HepG2 (cell line): ENCODE results near the gene PPIB. TPM values are rescaled to one million over a fixed set of nuclear protein-coding genes. Genes with fewer than 3 reads are reported as not detected.

Experiments used
- DNMT3B ChIP-seq: conservative IDR thresholded peaks from 2 replicates; pipeline ENCODE4 v1.6.1; 2016; ENCODE audit warnings: missing biosample characterization, control low read depth
- FOXP1 ChIP-seq, 2 experiments: fragments of 450-650 bp in 1 of 2; IDR thresholded peaks; 2 replicates each; pipeline ENCODE4 v1.6.1; 2017 to 2018; ENCODE audit warnings: antibody characterized with exemption in 1 of 2
- GABPA ChIP-seq, 2 experiments: IDR thresholded peaks; 2 replicates each; pipeline ENCODE4 v1.6.1; 2011 to 2016; ENCODE audit warnings: low read depth in 2 of 2, low read length in 1 of 2, missing biosample characterization in 1 of 2, missing genetic modification characterization in 1 of 2
- KDM1A ChIP-seq: IDR thresholded peaks from 2 replicates; pipeline ENCODE4 v1.6.1; 2016; ENCODE audit warnings: missing compliant biosample characterization
- KDM3A ChIP-seq: IDR thresholded peaks from 2 replicates; pipeline ENCODE4 v1.6.1; 2018; ENCODE audit warnings: low read depth, missing compliant biosample characterization
- MED13 ChIP-seq: sonication (generic); formaldehyde crosslinking; IDR thresholded peaks from 2 replicates; pipeline ENCODE4 v1.5.0; 2020; ENCODE audit warnings: missing genetic modification reagents
- NRL ChIP-seq: sonication (generic); formaldehyde crosslinking; IDR thresholded peaks from 2 replicates; pipeline ENCODE4 v1.5.0; 2020; ENCODE audit warnings: missing genetic modification reagents, mild to moderate bottlenecking, moderate library complexity, borderline replicate concordance
- SATB2 ChIP-seq: sonication (generic); formaldehyde crosslinking; IDR thresholded peaks from 2 replicates; pipeline ENCODE4 v1.5.0; 2020; ENCODE audit warnings: missing genetic modification reagents
- SSRP1 ChIP-seq: IDR thresholded peaks from 2 replicates; pipeline ENCODE4 v1.6.1; 2016; ENCODE audit warnings: control low read depth
- ZNF331 ChIP-seq: sonication (generic); formaldehyde crosslinking; IDR thresholded peaks from 2 replicates; pipeline ENCODE4 v1.4.0; 2020; ENCODE audit warnings: missing genetic modification reagents
- ZNF770 ChIP-seq: sonication (generic); formaldehyde crosslinking; IDR thresholded peaks from 2 replicates; pipeline ENCODE4 v1.5.0; 2020; ENCODE audit warnings: mild to moderate bottlenecking, missing genetic modification reagents
- ZNF788 ChIP-seq: sonication (generic); formaldehyde crosslinking; IDR thresholded peaks from 2 replicates; pipeline ENCODE4 v1.5.0; 2020; ENCODE audit warnings: mild to moderate bottlenecking, missing genetic modification reagents, borderline replicate concordance
- ZNF839 ChIP-seq: sonication (generic); formaldehyde crosslinking; IDR thresholded peaks from 2 replicates; pipeline ENCODE4 v1.4.0; 2020; ENCODE audit warnings: missing genetic modification reagents, mild to moderate bottlenecking, borderline replicate concordance
- polyA plus RNA-seq, 8 experiments: library from polyadenylated mRNA; depleted of rRNA in 3 of 8; stranded (reverse) in 7 of 8; unstranded in 1 of 8; fragments of >200 nt; fragmentation: Illumina TruSeq in 4 of 8; extraction: Trizol in 4 of 8; gene quantifications; 2 replicates each; pipeline versions ENCODE4 v1.2.1 to v1.2.3, GENCODE V29; 2011 to 2016; ENCODE audit warnings: low read depth in 4 of 8, missing spikeins in 1 of 8, mixed read lengths in 1 of 8; ENCODE audit not compliant: insufficient read depth in 1 of 8
- total RNA-seq, 5 experiments: library from RNA; depleted of rRNA; stranded (reverse); fragments of >200 nt; fragmentation: Illumina TruSeq; extraction: Trizol; gene quantifications; 2 replicates each; pipeline ENCODE4 v1.2.3, GENCODE V29; 2016; ENCODE audit warnings: low read depth in 1 of 5
- TF ChIP-seq, protein P1 (sequence below): sonication (generic); formaldehyde crosslinking; IDR thresholded peaks from 2 replicates; pipeline ENCODE4 v1.4.0; 2020; ENCODE audit warnings: missing genetic modification reagents
- TF ChIP-seq, protein P2 (sequence below): sonication (generic); formaldehyde crosslinking; IDR thresholded peaks from 2 replicates; pipeline ENCODE4 v1.5.0; 2020; ENCODE audit warnings: mild to moderate bottlenecking, missing genetic modification reagents, moderate library complexity
- TF ChIP-seq, protein P3 (sequence below): sonication (generic); formaldehyde crosslinking; IDR thresholded peaks from 2 replicates; pipeline ENCODE4 v1.4.0; 2020; ENCODE audit warnings: missing genetic modification reagents
- TF ChIP-seq, protein P4 (sequence below): sonication (generic); formaldehyde crosslinking; IDR thresholded peaks from 2 replicates; pipeline ENCODE4 v1.8.0; 2022; ENCODE audit warnings: mild to moderate bottlenecking, missing genetic modification reagents

PPIB gene
- total and polyA plus RNA-seq, 2 of the 13 experiments (the other 11 are each of a cell fraction or from before 2014, with no cell fraction given) = 780 to 882 TPM

DNA sequence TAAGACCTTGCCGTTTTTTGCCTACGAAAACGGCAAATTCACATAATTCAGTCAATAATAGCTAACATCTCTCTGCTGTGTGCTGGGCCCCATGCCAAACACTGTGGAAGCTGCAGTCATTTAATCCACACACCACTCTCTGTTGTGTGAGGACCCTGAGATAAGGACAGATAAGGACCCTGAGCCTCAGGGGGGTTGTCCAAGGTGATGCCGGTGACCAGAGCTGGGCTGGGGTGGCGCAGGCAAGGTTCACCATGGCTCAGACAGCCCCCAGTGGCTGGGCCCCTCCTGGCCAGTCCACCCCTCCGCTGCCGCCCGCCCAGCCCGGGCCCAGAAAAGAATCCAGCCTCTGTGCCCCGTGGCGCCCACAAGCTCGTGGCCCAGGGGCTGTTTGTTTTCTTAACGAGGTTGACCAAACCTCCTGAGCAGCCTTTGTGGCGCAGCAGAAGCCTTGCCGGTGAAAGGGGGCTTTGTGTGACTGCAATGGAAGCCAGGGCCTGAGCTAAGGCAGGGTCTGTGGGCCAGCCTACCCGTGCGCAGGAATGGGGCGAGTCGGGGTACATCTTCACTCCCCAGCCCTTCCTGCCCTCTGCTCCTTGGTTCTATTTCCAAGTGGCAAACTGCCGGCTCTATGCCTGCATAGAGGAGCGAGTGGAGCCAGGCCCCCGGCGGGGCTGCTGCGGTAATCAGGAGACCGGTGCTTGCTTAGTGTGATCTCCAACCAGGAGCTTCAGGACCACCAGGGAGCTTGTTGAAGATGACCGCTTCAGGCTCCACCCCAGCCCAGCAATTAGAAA, 15.7 kb downstream of the PPIB start (continued):
- TF ChIP-seq KDM1A = no peak
- TF ChIP-seq ZNF331 (CRISPR knock-in tag) = peak; percentile 72; the same call in 1 of the 2 replicates
- TF ChIP-seq ZNF839 (CRISPR knock-in tag) = no peak
- 0 out of 2 replicates have a peak, but pooled peaks have one; percentile 15 for TF ChIP-seq ZNF770 (CRISPR knock-in tag)
- TF ChIP-seq, protein P1, sequence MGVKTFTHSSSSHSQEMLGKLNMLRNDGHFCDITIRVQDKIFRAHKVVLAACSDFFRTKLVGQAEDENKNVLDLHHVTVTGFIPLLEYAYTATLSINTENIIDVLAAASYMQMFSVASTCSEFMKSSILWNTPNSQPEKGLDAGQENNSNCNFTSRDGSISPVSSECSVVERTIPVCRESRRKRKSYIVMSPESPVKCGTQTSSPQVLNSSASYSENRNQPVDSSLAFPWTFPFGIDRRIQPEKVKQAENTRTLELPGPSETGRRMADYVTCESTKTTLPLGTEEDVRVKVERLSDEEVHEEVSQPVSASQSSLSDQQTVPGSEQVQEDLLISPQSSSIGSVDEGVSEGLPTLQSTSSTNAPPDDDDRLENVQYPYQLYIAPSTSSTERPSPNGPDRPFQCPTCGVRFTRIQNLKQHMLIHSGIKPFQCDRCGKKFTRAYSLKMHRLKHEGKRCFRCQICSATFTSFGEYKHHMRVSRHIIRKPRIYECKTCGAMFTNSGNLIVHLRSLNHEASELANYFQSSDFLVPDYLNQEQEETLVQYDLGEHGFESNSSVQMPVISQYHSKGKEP (CRISPR knock-in tag) = no peak
- no peak for TF ChIP-seq SATB2 (CRISPR knock-in tag)
- TF ChIP-seq SSRP1 (CRISPR knock-in tag) = no peak
- TF ChIP-seq KDM3A (CRISPR knock-in tag) = no peak
- TF ChIP-seq, protein P2, sequence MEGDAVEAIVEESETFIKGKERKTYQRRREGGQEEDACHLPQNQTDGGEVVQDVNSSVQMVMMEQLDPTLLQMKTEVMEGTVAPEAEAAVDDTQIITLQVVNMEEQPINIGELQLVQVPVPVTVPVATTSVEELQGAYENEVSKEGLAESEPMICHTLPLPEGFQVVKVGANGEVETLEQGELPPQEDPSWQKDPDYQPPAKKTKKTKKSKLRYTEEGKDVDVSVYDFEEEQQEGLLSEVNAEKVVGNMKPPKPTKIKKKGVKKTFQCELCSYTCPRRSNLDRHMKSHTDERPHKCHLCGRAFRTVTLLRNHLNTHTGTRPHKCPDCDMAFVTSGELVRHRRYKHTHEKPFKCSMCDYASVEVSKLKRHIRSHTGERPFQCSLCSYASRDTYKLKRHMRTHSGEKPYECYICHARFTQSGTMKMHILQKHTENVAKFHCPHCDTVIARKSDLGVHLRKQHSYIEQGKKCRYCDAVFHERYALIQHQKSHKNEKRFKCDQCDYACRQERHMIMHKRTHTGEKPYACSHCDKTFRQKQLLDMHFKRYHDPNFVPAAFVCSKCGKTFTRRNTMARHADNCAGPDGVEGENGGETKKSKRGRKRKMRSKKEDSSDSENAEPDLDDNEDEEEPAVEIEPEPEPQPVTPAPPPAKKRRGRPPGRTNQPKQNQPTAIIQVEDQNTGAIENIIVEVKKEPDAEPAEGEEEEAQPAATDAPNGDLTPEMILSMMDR (CRISPR knock-in tag) = peak; percentile 39
- no peak for TF ChIP-seq GABPA (IDR thresholded peaks at IDR 0.05; ENCODE audit: low read depth, low read length)
- TF ChIP-seq GABPA (CRISPR knock-in tag; IDR thresholded peaks at IDR 0.05; ENCODE audit: low read depth) = no peak
- no peak for TF ChIP-seq FOXP1 (IDR thresholded peaks at IDR 0.05)
- peak; percentile 23; the same call in 1 of the 2 replicates for TF ChIP-seq FOXP1 (CRISPR knock-in tag; IDR thresholded peaks at IDR 0.05)
- TF ChIP-seq, protein P3, sequence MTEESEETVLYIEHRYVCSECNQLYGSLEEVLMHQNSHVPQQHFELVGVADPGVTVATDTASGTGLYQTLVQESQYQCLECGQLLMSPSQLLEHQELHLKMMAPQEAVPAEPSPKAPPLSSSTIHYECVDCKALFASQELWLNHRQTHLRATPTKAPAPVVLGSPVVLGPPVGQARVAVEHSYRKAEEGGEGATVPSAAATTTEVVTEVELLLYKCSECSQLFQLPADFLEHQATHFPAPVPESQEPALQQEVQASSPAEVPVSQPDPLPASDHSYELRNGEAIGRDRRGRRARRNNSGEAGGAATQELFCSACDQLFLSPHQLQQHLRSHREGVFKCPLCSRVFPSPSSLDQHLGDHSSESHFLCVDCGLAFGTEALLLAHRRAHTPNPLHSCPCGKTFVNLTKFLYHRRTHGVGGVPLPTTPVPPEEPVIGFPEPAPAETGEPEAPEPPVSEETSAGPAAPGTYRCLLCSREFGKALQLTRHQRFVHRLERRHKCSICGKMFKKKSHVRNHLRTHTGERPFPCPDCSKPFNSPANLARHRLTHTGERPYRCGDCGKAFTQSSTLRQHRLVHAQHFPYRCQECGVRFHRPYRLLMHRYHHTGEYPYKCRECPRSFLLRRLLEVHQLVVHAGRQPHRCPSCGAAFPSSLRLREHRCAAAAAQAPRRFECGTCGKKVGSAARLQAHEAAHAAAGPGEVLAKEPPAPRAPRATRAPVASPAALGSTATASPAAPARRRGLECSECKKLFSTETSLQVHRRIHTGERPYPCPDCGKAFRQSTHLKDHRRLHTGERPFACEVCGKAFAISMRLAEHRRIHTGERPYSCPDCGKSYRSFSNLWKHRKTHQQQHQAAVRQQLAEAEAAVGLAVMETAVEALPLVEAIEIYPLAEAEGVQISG (CRISPR knock-in tag) = peak; percentile 24; the same call in 1 of the 2 replicates
- TF ChIP-seq DNMT3B = no peak
- TF ChIP-seq ZNF788 (CRISPR knock-in tag) = peak; percentile 76; the same call in 1 of the 2 replicates
- peak; percentile 76 for TF ChIP-seq NRL (CRISPR knock-in tag)
- TF ChIP-seq, protein P4, sequence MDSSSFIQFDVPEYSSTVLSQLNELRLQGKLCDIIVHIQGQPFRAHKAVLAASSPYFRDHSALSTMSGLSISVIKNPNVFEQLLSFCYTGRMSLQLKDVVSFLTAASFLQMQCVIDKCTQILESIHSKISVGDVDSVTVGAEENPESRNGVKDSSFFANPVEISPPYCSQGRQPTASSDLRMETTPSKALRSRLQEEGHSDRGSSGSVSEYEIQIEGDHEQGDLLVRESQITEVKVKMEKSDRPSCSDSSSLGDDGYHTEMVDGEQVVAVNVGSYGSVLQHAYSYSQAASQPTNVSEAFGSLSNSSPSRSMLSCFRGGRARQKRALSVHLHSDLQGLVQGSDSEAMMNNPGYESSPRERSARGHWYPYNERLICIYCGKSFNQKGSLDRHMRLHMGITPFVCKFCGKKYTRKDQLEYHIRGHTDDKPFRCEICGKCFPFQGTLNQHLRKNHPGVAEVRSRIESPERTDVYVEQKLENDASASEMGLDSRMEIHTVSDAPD (CRISPR knock-in tag) = peak; percentile 40; the same call in 1 of the 2 replicates
- TF ChIP-seq MED13 (CRISPR knock-in tag) = no peak
